Activated CD8-positive, alpha-beta memory T cell treated with anti-CD3 and anti-CD28 coated beads, Interleukin-2, amount 50 U/mL, for 1 hour (primary cell): Measurements from ENCODE around the gene RRP9.

ENCODE experiments used
- DNase-seq: peaks from one replicate; pipeline ENCODE4 v3.0.0-alpha.2; 2020; ENCODE audit errors: extremely low read depth

Gene RRP9

DNA sequence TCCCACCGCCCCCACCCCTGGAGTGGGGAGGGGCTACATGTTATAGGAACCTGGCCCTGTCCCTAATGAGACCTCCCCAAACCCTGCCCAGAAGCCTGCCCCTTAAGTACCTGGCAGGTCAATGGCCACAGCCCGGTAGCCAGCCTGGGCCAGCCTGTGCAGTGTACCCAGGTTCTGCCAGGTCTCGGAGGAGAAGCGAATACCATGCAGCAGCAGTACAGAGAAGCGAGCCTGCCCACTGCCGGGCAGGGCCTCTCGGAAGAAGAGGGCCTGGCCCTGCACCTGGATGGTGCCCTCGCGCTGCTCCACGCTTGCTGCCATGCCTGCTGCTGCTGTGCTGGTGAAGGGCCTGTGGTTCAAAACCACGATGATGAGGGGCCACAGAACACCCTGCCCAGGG is 29.6 kb upstream of the RRP9 start:
- no peak for DNase-seq

GRCh38 chr3:51970606-51971300 is 29.0 kb upstream of the RRP9 start:
- DNase-seq, result no peak

DNA sequence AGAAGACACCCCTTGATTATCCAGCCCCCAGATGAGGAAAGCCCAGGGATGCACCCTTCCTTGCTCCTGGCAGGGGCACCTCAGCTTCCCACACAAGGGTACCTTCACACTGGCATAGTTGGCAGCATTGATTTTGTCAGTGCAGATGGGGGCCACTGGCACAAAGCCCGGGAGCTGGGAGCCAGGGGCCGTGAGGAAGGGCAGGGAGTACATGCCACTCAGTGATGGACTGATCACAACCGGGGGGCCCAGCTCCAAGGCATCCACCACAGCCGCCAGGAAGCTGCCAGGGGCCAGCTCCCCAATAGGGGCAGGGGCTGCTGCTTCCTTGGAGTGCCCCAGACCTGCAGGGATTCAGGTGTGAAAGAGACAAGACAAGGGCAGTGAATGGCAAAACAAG is 28.1 kb upstream of the RRP9 start:
- no peak for DNase-seq

GRCh38 chr3:51968883-51969678 is 27.4 kb upstream of the RRP9 start:
- no peak for DNase-seq

- no peak for DNase-seq
These were observed 26.6 kb upstream of the RRP9 start for GRCh38 chr3:51968170-51968775.

DNA sequence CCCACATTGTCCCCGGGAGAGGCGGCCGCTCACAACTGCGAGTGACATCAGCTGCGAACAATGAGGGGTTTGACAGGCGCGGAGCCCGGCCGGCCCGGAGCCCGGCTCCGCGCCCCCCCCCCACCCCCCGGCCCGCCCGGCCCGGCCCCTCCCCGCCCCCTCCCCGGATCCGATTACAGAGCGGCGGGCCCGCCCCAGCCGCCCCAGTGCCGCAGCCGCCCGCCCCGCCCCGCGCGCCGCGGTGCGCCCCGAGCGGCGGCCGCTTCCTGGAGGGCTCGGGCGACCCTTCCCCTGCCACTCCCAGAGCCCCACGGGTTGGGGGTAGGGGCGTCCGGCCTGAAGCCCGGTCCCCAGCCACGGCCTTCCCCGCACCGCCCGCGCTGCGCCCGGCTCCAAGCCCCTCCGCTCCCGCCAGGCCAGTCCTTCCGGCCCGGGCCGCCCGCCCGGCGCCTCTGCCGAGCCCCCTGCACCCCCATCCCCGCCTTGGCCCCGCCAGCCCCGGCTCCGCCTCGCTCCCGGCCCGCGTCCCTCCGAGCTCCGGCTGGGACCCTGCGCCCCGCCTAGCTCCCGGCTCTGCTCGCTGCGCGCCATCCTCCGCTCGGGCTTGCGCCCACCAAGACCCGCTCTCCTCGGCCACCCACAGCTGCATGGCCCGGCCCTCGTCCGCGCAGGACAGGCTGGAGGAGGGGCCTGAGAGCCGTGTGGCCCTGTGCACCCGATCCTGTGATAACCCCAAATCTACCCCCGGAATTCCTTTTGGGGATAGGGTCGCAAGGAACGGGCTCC is 25.9 kb upstream of the RRP9 start, which contains the start of gene PCBP4:
TSS of gene PCBP4 (minus strand) at position 71 of the 786 bp plus-strand sequence. CDS start 6,214 bp downstream, outside the sequence.
- DNase-seq, result no peak

DNA sequence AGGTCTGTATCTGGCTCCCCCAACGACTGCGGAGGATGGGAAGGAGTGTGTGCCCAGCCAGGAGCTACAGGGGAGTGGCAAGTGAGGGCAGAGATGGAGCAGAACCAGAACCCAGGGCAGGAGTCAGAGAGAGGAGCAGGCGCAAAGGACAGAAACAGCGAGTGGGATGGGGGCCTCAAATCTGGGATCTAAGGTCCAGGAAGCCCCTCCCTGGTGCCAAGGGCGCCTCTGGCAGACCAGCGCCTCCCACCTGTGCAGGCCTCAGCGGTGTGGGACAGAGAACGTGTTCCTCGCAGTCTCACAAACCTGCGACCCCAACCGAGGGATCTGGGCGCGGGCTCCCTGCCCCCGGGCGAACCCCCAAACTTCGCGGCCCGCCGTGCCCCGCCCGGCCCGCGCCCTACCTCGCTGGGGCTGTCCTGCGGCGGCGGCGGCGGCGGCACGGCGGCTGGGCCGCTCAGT is 25.2 kb upstream of the RRP9 start:
- no peak for DNase-seq

DNA sequence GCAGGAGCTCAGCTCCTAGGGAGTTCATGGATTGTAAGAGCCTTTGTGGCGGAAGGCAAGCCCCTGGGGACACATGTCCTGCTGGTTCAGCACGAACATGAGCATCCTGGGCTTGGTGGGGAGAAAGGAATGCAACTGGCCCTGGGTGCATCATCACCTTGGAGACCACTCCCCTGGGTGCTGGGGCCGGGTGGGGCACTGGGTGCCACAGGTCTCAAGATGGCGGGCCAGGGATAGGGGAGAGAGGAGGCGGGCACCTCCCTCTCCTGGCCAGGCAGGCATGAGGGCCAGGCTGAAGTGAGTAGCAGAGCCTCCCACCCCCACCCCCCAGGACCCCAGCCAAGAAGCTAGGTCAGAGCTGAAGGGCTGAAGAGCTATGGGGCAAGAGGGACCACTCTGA is 24.8 kb upstream of the RRP9 start:
- no peak for DNase-seq

DNA sequence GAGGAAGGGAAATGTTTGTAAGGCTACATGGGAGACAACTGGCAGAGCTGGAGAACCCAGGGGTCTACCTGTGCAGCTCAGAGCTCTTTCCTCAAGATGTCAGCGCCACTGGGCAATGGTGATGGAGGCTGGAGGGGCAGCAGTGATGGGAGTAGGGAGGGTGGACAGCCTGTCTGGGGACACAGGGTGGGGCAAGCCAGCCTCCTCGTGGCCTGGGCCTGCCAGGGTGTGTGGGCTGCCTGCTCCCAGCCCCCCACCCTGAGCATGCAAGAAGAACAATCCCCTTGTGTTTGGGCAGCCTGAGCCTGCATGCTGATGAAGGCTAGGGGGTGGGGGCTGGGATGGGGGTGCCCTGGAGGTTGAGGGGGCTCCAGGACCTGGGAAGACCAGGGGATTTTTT is 24.3 kb upstream of the RRP9 start:
- no peak for DNase-seq

DNA sequence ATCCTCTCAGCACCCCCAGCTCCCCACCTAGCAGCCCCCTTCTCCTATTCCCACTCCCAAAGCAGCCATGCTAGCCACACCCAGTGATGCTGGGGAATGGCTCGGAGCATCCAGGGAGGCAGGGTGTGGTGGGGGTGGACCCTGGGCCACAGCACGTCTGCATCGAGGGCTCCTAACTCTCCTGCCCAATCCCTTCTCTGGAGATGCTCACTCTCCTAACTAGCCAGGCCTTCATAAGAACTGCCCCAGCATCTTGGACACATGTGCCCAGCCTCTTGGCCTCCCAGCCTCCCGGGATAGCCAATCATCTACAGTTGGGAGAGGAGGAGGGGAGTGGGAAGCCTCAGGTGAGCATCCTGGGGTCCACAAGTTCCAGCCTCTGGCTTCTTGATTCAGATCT is 22.8 kb upstream of the RRP9 start:
- DNase-seq, result no peak

- no peak for DNase-seq
These were observed 22.3 kb upstream of the RRP9 start for GRCh38 chr3:51963951-51964451.

GRCh38 chr3:51962854-51963530 is 21.3 kb upstream of the RRP9 start:
- DNase-seq, result no peak

GRCh38 chr3:51961602-51962569 is 20.2 kb upstream of the RRP9 start:
- no peak for DNase-seq

GRCh38 chr3:51961011-51961410 is 19.3 kb upstream of the RRP9 start:
- DNase-seq, result no peak

- no peak for DNase-seq
These were observed 18.7 kb upstream of the RRP9 start for GRCh38 chr3:51960386-51960785.

DNA sequence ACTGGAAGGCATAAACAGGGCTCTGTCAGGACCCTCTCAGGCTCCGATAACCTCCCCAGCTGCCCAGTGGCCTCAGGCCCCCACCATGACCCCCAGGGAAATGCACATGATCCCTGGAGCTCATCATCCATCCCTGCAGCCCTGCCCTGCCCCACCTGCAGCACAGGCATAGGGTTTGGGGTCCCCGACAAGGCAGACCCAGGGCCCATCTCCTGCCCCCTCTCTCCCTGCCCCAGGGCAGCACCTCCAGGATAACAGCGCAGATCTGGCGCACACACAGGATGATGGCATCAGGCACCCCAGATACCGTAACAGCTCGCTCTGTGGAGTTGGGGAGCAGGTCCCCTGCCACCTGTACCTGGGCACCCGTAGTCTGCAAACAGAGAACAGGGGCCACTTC is 17.9 kb upstream of the RRP9 start:
- DNase-seq, result no peak

DNA sequence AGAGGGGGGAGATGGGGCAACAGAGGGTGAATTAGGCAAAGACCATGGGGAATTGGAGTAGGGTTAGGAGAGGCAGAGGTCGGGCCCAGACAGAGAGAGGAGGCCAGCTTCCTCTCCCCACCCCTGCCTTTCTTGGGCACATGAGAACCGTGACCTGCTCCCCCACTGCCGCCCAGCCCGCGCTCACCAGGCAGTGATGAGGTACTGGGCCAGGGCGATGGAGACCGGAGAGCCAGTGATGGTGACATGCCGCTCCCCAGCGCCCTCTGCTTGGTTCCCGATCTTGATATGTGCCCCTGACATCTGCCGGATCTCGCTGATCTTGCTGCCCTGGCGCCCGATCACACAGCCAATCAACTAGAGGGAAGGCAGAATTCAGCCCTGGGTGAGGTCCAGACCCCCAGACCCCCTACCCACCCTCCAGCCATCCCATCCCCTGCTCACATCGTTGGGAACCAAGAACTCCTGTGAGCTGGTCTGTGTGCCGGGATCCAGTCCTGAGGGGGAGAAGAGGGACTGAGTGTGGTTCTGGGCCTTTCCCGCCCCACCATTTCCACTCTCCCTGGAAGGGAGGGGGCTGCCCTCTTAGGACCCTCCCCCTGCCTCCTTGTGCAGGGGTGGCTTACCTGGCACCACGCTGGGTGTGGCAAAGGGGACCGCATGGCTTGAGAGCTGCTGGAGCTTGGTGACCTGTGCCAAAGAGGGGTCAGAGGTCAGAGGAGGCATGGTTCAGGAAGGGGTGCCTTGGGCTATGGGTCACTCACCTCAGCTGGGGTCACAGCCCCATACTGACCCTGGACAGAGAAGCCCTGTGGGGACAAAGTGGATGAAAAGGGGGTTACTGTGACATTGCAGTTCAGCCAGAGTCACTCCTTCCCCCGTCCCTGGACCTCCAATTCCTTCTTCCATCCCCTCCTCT is 17.2 kb upstream of the RRP9 start:
- DNase-seq, result no peak

GRCh38 chr3:51957520-51958205 is 16.0 kb upstream of the RRP9 start:
- no peak for DNase-seq
